Suppressor macrophage (primary cell): ENCODE data around the gene ZNF418.
"Not testable (repeated sequence)": the region's sequence is repeated elsewhere in the genome, so short reads cannot be mapped to it uniquely, and the experiment has no call there.

ENCODE experiments used
- DNase-seq, 4 experiments: peaks; one replicate each; pipeline ENCODE4 v3.0.0-alpha.2; 2020 to 2022
- total RNA-seq, 17 experiments: gene quantifications; one replicate each; lab custom pipeline; 2026; ENCODE audit warnings: mixed read lengths in 6 of 17, inconsistent platforms in 3 of 17; lab: John Stamatoyannopoulos, UW

The ZNF418 gene
- 0.62 to 6.3 (median 2.5) reads per million in 17 experiments for total RNA-seq

- peak; percentile 71 to 81 (median 79) for DNase-seq
These were observed at the start of gene ZNF418 for GRCh38 chr19:57934820-57935665. ZNF418 (minus strand) TSS chr19:57935402; CDS start chr19:57933822, 1,580 bp downstream.

- peak in 2 of 4 experiments; percentile 4 to 5 for DNase-seq
These were observed 43.5 kb upstream of the ZNF418 start for GRCh38 chr19:57978586-57979289.

GRCh38 chr19:57974434-57974833 is 39.2 kb upstream of the ZNF418 start, which contains the start of gene C19orf18:
C19orf18 (minus strand) TSS chr19:57974534; CDS start chr19:57974432, 102 bp downstream.
- DNase-seq: no peak

GRCh38 chr19:57964761-57965160 is 29.6 kb upstream of the ZNF418 start:
- no peak for DNase-seq

- no peak for DNase-seq
These were observed 26.6 kb upstream of the ZNF418 start for GRCh38 chr19:57961785-57962184.

GRCh38 chr19:57954996-57955395 is 19.8 kb upstream of the ZNF418 start:
- DNase-seq: no peak

- no peak for DNase-seq
These were observed 14.5 kb upstream of the ZNF418 start for GRCh38 chr19:57949702-57950101.

GRCh38 chr19:57949296-57949695 is 14.1 kb upstream of the ZNF418 start:
- no peak for DNase-seq

- DNase-seq: peak; percentile 91 to 96 (median 94)
These were observed 12.4 kb upstream of the ZNF418 start, which contains the start of gene ZNF256 for GRCh38 chr19:57947419-57948134. ZNF256 (minus strand) TSS chr19:57947706; CDS start chr19:57947474, 232 bp downstream.

- peak in 1 of 4 experiments; percentile 4 for DNase-seq
These were observed 11.9 kb upstream of the ZNF418 start for GRCh38 chr19:57947088-57947418.

GRCh38 chr19:57946316-57946715 is 11.1 kb upstream of the ZNF418 start:
- DNase-seq: no peak

GRCh38 chr19:57941593-57941992 is 6.4 kb upstream of the ZNF418 start:
- DNase-seq: no peak

GRCh38 chr19:57935731-57936130 is 529 bp upstream of the ZNF418 start:
- no peak for DNase-seq

- DNase-seq: no peak
These were observed 7.6 kb downstream of the ZNF418 start for GRCh38 chr19:57927587-57927986.

GRCh38 chr19:57916168-57916995 is 18.8 kb downstream of the ZNF418 start, which contains the start of gene ZNF417:
ZNF417 (minus strand) TSS chr19:57916592; CDS start chr19:57916411, 181 bp downstream.
- peak; percentile 93 to 97 (median 94) for DNase-seq

GRCh38 chr19:57914531-57914930 is 20.7 kb downstream of the ZNF418 start:
- no peak for DNase-seq

GRCh38 chr19:57907394-57907793 is 27.8 kb downstream of the ZNF418 start:
- DNase-seq: no peak

- DNase-seq: no peak
These were observed 29.9 kb downstream of the ZNF418 start for GRCh38 chr19:57905258-57905657.

GRCh38 chr19:57903618-57904184 is 31.5 kb downstream of the ZNF418 start:
- DNase-seq: no peak

GRCh38 chr19:57900311-57900710 is 34.9 kb downstream of the ZNF418 start:
- no peak for DNase-seq

- DNase-seq: not testable (repeated sequence)
These were observed 44.5 kb downstream of the ZNF418 start for GRCh38 chr19:57890706-57891105.
